ENCODE data around the gene CSF1.
"Not testable (repeated sequence)": the region's sequence is repeated elsewhere in the genome, so short reads cannot be mapped to it uniquely, and the experiment has no call there.

The CSF1 gene

DNA sequence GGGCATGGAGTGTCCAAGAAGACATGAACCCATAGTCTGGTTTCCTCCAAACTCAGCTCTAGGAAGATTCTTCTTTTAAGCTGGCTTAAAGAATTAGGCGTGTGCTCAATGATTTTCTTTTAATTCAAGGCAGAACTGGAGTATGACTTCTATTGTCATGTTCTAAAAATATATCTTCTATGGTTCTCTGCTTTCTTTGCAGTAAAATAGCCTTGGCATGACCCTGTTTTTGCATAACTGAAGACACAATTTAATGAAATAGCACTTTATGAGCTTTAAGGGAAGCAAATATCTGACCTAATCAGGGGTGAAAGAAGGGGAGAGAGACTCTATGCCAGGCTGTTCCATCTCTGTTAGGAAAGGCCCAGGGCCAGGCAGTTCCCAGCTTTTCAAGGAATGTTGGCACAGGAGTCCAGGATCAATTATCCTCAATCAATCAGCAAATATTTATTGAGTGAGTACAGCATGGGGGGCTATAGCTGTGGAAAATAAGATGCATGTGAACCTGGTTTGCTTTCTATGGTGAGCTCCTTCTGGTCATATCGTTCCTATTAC, 7.2 kb upstream of the CSF1 start:
- DNase-seq = no peak

DNA sequence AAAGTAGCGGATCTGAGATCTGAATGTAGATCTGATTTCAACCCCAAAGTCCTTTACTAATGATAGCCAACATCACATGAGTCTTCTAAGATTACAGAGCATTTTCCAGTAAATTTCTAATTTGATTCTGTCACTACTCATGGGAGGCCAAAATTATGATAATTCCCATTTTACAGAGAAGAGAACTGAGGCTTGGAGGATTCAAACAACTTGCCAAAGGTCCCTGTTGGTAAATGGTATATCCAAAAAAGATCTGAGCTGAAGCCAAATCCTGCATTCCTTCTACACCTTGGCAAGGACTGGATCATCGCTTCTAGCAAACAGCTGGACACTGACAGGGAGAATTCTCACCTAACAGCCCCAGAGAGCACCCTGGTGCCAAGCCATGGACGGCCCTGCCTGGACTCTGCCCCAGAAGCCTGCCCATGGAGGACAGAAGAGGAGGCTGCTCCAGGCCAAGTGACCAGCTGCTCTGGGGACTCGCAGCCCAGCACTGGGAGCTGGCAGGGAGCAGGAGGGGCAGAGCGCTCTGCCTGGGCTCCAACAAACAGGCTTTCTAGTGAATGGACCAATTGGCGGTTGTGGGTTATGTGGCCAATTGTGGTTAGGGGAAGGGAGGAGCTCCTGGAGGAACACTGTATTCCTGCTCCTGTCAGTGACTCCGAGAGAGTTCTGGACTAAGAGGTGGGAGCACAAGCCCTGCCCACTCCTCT, 6.4 kb upstream of the CSF1 start:
- DNase-seq = no peak

DNA sequence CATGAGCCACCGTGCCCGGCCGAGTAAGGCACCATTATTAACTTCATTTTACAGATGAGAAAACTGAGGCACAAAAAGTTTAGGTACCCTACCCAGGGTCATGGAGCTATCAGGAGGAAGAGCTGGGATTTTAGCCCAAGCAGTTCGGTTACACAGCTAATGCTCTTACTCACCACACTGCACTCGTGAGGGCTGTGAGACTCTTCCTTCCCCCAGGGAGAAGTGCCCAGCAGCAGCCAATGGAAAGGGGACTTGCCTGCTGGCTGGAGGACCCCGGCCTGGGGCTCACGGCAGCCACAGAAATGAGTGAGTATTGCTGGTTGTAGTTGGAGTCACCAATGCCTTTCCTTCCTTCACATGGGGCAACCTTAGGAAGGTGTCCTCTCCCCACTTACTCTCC, 5.2 kb upstream of the CSF1 start:
- DNase-seq = no peak

DNA sequence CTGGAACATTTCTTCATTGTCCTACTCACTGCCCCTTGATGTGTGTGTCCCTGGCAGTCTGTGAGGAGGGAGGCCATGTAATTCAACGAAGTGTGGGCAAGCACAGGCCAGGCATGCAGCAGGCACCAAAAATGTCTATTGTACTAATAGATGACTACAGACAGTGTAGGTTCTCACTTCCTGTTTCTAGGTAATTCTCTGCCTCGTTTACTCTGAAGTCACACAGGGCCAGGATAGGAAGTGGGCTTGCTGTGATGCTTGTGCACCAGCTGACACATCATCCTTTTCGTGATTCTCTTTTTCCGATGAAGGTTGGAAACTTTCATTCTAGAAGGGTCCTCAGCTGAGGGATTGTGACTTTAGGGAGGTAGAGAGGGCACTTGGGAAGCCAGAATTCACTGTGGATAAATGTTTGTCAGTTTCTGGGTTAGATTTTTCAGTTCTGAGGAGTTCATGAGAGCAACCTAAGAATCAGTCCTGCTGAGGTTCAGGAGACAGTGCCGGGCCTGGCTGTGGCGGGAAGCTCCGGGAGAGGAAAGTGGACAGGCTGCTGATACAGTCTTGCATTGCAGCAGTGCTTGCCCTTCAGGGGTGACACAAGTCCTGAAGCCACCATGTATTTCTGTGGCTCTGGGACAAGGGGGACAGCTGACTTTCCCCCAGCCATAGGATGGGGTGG, 4.3 kb upstream of the CSF1 start:
- DNase-seq = no peak

DNA sequence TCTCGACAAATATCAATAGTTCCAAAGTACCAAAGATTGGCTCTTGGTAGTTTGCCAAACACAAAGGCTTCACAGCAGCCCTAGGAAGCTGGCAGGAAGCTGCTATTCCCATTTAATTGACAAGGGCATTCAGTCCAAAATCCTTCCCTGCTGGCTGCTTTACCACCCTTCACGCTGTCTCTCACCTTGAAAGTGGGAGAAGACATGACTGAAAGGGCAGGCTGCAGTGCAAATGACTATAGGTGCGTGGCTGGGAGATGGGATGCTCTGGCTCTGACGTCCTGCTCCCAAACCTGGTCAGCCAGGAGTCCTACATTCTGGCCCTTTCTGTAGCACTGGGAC, 3.8 kb upstream of the CSF1 start:
- no peak for DNase-seq

DNA sequence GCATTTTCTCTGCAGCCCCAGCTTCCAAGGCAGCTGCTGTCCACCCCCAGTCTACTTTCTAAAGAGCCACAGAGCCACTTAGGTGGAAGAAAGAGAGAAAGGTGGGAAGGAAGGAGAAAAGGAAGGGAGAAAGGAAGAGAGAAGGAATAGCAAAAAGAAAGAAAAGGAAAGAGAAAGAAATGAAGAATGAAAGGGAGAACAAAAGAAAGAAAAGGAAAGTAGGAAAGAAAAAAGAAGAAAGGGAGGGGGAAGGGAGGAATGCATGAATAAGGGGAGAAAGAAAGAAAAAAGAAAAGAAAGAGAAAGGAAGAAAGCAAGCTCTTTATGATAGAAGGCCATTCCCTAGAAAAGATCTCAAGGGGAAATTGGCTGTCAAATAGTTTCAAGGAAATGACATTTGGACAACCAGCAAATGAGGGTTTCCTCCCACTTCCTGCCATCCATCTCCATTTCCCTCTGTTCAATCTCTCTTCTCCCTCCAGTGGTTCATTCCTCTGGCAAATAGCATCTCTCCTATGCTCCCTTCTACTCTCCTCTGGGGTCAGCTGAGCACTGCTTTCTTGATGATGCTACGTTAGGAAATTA, 3.4 kb upstream of the CSF1 start:
- DNase-seq = no peak

DNA sequence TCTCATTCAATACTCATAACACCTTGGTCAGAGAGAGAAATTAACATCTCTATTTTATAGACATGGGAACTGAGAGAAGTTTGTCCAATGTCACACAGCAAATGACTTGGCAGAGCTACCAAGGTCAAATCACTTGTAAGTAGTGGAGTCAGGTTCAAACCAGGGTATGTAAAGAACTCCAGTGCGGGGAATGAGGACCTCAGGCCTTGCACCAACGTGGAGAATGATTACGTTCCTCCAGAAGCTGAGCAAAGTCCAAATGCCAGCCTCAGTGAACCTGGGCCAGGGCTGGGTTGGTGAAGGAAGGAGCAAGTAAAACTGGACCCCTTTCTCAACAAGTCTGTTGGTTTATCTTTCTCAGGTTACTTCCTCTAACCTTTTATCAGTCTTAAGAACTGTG, 1.8 kb upstream of the CSF1 start:
- DNase-seq = no peak

DNA sequence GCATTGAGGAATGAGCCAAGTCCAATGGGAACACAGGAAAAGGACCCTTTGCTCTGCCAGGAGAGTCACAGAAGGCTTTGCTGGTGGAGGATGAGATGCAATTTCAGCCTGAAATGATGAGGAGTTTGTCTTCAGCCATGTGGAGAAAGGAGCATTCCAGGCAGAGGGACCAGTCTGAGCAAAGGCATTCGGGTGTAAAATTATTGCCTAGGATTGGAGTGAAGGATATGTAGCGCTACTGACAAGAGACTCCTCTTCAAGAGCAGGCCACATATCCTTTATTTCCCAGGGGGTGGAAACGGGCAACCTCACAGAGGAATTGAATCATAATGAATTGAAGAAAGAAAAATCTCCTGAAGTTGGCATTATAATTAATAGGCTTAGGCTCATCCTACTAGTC, 1.1 kb upstream of the CSF1 start:
- DNase-seq = no peak

DNA sequence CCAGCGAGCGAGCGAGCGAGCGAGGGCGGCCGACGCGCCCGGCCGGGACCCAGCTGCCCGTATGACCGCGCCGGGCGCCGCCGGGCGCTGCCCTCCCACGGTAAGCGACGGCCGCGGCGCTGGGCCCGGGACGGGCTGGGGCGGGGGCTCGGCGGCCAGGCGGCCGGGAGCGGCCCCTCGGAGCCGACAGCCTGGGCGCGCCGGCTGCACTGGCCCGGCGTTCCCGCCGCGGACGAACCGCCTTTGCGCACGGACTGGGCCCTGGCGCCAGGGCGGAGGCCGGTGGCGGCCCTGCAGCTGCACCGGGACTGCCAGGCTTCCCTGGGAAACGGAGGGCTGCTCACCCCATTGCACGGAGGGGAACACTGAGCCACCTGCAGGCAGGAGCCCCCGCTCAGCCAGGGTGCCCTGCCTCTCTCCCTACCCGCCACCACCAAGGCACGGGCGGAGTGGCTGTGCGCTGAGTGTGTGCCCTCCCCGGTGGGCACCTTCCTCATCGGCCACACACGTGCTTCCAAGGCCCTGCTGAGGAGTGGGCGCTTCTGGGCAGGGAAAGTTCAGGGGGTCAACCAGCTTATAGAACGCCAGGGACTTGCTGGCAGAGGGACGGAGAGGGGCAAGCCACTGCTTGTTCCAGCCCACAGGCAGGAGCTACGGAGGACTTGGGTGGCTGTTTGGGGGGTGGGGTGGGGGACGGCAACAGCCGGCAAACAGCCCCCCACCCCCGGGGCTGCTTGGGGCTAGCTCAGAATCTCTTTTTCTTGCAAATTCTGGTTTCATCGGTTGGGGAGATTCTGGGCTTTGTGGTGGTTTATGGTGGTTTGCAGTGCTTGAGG, 532 bp downstream of the CSF1 start:
- no peak for DNase-seq

DNA sequence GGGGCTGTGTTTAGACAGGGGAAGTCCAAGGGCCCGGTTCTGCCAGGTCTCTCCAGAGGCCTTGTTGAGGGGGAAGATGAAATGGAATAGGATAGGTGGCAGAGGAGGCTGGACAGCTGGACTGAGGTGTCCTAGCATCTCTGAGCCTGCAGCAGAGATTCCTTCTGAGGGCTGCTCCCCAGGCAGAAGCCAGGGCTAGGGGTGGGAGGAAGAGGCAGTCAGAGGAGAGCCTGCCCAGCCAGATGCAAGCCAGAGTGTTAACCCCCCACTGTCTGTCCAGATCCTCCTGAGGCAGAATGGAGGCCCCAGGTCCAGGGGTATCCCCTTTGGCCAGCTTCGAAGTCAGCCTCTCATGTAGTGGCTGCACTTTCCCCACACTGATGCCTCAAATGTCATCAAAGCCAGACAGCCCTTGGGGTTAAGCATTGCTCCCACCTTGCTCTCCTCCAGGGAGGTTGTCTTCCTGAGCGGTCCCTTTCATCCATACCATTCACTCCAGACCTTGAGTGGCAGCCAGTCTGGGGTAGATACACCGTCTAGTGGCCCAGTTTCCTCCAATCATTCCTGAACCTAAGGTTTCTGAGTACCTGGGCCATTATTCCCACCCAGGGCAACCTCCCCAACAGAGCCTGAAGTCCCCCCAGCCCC, 1.7 kb downstream of the CSF1 start:
- no peak for DNase-seq

DNA sequence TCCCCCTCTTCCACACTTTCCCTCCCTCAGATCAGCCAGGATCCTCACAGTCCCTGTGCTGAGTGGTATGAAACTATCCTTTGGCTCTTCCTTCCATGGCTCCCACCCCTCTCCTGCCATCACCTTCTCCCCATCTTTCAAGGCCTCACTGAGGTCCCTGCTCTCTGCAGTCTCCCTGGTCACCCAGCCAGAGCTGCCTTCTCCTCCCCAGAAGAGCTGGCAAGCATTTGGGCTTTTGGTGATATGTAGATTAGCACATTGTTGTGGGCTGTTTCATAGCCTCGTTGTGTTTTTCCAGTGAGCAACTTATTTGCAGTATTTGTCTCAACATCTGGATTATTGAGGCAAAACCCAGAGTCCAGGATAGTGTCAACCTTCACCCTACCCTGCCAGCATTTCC, 2.2 kb downstream of the CSF1 start:
- DNase-seq = no peak

DNA sequence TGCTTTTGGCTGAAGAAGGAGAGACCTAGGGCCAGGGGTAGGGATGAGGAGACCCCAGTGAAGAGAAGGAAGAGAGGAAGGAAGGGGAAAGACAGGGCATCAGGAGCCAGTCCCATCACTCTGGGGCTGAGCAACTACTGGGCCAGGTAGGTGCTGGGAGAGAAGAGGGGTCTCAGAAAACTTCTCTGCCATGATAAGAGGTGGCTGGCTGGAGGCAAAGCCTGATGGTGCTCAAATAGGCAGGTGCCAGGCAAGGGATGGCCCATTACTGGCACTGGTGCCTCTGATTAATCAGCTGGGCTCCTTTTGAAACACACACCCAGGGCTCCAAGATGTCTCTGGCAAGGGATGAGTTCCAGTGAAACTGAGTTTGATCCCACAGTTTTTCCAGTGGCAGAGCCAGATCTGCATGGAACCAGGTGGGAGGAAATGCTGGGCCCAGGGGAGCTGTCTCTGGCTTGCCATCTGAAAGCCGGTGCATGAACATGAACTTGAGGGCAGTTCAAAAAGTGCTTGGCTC, 2.8 kb downstream of the CSF1 start:
- DNase-seq = no peak

DNA sequence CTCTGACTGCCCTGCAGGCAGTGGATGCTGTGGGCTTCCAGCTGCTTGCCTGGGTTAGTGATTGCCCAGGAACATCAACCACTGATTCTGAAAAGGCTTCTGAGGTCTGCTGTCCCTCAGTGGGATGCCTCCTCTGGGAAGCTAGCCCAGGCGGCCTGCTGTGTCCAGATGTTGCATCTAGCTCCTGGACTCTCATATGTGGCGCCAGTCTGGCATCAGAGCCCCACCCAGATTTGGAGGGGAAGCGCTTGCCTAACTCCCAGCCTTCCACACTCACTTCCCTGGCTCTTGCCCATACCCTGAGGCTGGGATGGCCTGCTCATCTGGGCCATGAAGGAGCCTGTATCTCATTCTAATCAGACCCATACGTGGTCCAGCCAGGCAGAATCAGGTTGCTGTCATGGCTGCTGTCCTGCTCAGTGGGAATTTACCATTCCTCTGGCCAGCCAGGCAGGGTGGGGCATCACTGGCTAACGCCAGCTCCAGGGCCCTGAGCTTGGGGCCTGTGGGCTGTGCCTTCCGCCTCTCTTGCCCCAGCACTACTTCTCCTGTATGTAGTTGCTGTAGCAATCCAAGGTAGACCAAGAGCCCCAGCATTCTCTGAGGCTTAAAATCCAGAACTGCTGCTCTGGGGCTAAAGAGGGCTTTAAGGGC, 4.1 kb downstream of the CSF1 start:
- DNase-seq = no peak

DNA sequence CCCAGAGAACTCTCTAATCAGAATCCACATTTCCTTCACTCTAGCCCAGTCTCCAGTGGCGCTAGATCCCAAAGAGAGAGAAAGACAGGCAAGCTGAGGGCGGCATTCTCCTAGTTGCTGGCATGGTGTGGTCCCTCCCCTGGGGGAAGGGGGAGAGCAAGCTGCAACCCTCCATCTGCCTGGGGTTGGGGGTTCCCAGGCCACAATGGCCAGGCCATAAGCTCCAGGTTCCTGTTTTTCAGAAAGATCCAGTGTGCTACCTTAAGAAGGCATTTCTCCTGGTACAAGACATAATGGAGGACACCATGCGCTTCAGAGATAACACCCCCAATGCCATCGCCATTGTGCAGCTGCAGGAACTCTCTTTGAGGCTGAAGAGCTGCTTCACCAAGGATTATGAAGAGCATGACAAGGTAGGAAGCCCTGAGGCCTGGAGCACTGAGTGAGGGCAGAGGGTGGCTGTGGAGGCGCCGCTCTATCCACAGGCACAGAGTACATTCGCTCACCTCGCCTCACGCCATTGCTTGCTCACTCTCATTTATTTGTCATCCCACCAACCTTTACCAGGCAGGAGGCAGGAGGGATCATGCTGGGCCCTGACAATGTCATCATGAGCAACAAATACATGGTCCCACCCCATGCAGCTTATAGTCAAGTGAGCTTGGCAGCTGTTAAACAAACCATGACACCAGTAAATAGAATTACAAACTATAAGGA, 6.6 kb downstream of the CSF1 start:
- DNase-seq = no peak

DNA sequence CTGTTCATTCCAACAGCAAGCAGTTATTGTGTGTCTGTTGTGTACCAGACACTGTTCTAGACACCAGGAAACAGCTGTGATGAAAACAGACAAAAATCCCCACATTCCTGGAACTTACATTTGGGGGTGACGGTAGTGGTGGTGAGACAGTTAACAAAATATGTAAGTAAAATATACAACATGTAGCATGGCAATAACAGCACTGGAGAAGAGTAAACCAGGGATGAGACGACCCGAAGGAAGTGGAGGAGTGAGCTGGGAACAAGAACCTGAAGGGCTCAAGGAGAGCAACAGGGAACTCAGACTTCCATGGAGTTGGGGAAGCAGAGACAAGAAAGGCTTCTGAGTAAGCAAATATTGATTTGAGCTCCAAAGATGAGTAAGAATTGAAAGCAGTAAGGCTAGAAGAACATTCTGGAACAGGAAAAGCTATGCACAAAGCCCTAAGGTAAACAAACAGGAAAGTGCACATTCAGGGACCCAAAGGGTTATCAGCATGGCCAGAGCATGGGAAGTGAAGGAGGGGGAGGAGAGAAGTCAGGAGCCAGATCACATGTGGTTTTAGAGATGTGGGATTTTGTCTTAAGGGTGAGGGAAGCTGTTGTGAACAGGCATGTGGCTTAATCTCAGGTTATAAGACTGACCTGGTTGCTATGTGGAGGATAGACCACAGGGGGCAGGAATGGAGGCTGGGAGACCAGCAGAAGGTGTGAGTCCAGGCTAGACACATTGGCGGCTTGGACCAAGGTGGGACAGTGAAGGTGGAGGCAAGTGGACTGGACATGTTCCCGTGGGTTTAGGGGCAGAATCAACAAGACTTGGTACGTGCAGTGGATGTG, 7.3 kb downstream of the CSF1 start:
- no peak for DNase-seq

DNA sequence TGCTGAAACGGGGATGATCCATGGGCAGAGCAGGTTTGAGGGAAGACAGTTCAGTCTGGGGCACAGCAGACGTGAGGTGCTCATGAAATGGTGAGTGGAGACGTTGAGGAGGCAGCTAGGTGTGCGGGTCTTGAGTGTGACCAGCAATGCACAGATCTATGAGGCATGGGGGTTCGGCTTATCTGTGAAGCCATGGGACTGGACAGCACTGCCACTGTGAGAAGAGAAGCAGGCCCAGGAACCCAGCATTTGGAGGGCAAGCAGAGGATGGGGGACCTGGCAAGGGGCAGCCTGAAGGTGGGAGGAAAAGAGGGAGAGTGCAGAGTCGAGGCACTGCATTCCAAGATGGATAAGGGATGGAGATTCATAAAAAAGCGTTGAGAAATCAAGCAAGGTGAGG, 8.0 kb downstream of the CSF1 start:
- DNase-seq = no peak

DNA sequence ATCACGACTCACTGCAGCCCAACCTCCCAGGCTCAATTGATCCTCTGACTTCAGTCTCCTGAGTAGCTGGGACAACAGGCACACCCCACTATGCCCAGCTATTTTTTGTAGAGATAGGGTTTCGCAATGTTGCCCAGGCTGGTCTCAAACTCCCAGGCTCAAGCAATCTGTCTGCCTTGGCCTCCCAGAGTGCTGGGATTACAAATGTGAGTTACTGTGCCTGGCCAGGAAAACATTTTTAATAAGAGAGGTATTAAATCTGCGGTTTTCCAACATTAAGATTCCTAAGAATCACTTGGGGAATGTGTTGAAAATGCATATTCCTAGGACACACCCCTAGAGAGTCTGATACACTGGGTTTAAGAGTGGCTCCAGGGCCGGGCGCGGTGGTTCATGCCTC, 8.7 kb downstream of the CSF1 start:
- DNase-seq = no peak

DNA sequence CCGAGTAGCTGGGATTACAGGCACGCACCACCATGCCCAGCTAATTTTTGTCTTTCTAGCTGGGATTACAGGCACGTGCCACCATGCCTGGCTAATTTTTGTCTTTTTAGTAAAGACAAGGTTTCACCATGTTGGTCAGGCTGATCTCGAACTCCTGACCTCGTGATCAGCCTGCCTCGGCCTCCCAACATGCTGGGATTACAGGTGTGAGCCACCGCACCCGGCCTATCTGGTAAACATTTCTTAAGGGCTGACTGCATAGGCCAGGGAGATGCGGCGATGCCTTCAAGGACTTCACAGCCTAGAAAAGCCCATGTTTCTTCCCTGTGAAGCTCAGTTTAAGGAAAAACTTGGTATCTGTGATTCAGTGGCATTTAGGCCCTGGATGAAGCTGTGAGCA, 9.7 kb downstream of the CSF1 start:
- not testable (repeated sequence) for DNase-seq

DNA sequence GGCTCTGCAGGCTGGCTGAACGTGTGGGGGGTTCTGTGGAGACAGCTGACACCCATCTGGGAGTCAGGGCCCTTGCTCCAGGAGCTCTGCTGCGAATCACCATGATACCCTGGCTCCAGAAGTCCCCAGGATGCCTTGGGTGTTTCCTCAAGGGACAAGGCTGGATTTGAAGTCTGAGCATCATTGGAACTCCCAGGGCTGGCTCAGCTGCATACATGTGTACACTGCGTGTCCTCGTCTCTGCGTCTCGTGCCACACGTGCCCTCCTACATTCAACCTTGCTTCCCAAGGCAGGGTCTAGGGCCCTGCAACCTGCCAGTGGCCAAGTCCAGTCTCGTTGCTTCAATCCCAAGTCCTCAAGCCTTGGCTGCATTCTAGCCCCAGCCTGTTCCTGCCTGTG, 11.7 kb downstream of the CSF1 start:
- peak; percentile 17 for DNase-seq

DNA sequence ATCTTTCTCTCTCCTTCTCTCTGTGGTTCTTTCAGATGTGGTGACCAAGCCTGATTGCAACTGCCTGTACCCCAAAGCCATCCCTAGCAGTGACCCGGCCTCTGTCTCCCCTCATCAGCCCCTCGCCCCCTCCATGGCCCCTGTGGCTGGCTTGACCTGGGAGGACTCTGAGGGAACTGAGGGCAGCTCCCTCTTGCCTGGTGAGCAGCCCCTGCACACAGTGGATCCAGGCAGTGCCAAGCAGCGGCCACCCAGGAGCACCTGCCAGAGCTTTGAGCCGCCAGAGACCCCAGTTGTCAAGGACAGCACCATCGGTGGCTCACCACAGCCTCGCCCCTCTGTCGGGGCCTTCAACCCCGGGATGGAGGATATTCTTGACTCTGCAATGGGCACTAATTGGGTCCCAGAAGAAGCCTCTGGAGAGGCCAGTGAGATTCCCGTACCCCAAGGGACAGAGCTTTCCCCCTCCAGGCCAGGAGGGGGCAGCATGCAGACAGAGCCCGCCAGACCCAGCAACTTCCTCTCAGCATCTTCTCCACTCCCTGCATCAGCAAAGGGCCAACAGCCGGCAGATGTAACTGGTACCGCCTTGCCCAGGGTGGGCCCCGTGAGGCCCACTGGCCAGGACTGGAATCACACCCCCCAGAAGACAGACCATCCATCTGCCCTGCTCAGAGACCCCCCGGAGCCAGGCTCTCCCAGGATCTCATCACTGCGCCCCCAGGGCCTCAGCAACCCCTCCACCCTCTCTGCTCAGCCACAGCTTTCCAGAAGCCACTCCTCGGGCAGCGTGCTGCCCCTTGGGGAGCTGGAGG, 12.7 kb downstream of the CSF1 start:
- no peak for DNase-seq

Data from NCI-H2171 treated with DMSO at 0.1 percent for 48 hours (cell line).